GM12878 (cell line): ENCODE measurements around the gene CORO2B. TPM values are rescaled to one million over a fixed set of nuclear protein-coding genes. Genes with fewer than 3 reads are reported as not detected.

Experiments
- ATAC-seq: fragments of 200-7000 bp; cut with Tn5 transposase; 3 replicates; pipeline ENCODE4 v1.9.1; 2020; ENCODE audit warnings: mild to moderate bottlenecking, moderate library complexity
- BruUV-seq: library from RNA; stranded (reverse); fragments of 400-500 nt; replicated peaks from 2 replicates; lab custom pipeline; 2021; lab: Mats Ljungman, UMichigan
- CTCF ChIA-PET: fragments of 300-600 bp; sonication (Branson Sonifier 250); formaldehyde crosslinking; extraction: SDS; loops from one replicate; lab custom pipeline; 2021; ENCODE audit warnings: inconsistent platforms; lab: Yijun Ruan, JAX
- POLR2A ChIA-PET: fragments of 350-600 bp; formaldehyde crosslinking; extraction: SDS; loops from one replicate; lab custom pipeline; 2021; ENCODE audit warnings: inconsistent platforms; lab: Charles Lee
- RAD21 ChIA-PET: fragments of 300-600 bp; sonication (Branson Sonifier 250); formaldehyde crosslinking; loops from one replicate; lab custom pipeline; 2023; ENCODE audit warnings: antibody characterized with exemption; ENCODE audit not compliant: unreplicated experiment; lab: Charles Lee
- SMC1A ChIA-PET: fragments of 300-600 bp; sonication (Branson Sonifier 250); formaldehyde crosslinking; loops from one replicate; lab custom pipeline; 2023; ENCODE audit not compliant: unreplicated experiment, uncharacterized antibody; lab: Charles Lee
- DNase-seq: peaks from one replicate; pipeline ENCODE4 v3.0.0-alpha.2; 2011; ENCODE audit warnings: low read depth, low spot score
- FAIRE-seq: peaks from 3 replicates; lab custom pipeline; 2011; peaks lifted over from hg19 to GRCh38; lab: Jason Lieb, UNC
- H2AFZ ChIP-seq: 2 replicates; pipeline ENCODE4 v1.6.0; 2011; ENCODE audit warnings: low read depth, low read length, control low read depth; ENCODE audit not compliant: control insufficient read depth
- H3K27ac ChIP-seq: 2 replicates; pipeline ENCODE4 v1.5.1; 2011; ENCODE audit warnings: control low read depth; ENCODE audit not compliant: control insufficient read depth, insufficient read depth
- H3K27me3 ChIP-seq, 2 experiments: replicated peaks in 1 of 2; 2 replicates each; pipeline versions ENCODE4 v1.6.0 to v1.6.1; 2011; ENCODE audit warnings: low read length in 1 of 2; ENCODE audit not compliant: control insufficient read depth in 2 of 2, insufficient read depth in 2 of 2
- H3K36me3 ChIP-seq, 2 experiments: 2 replicates each; pipeline ENCODE4 v1.5.1; 2011; ENCODE audit warnings: low read length in 1 of 2; ENCODE audit not compliant: control insufficient read depth in 2 of 2, insufficient read depth in 2 of 2
- H3K4me1 ChIP-seq: 2 replicates; pipeline ENCODE4 v1.6.1; 2011; ENCODE audit warnings: mild to moderate bottlenecking, low read length, moderate library complexity, mixed read lengths; ENCODE audit not compliant: control insufficient read depth, insufficient read depth
- H3K4me2 ChIP-seq: 2 replicates; pipeline ENCODE4 v1.6.0; 2011; ENCODE audit warnings: control low read depth; ENCODE audit not compliant: control insufficient read depth, insufficient read depth
- H3K4me3 ChIP-seq: fragments of 200-600 bp; sonication (generic); 2 replicates; pipeline ENCODE4 v1.5.1; 2016
- H3K79me2 ChIP-seq: 2 replicates; pipeline ENCODE4 v1.6.0; 2011; ENCODE audit warnings: low read length; ENCODE audit not compliant: control insufficient read depth, insufficient read depth
- H3K9ac ChIP-seq: 2 replicates; pipeline ENCODE4 v1.8.0; 2011; ENCODE audit warnings: low read length, control low read depth, mixed read lengths; ENCODE audit not compliant: control insufficient read depth, insufficient read depth
- H3K9me3 ChIP-seq: replicated peaks from 3 replicates; pipeline ENCODE4 v1.5.1; 2011; ENCODE audit warnings: mild to moderate bottlenecking, low read length; ENCODE audit not compliant: control insufficient read depth, insufficient read depth
- H4K20me1 ChIP-seq: 2 replicates; pipeline ENCODE4 v1.6.0; 2011; ENCODE audit not compliant: control insufficient read depth, insufficient read depth
- EP300 ChIP-seq, 2 experiments: fragments of 150-350 bp in 1 of 2; IDR thresholded peaks; 2 replicates each; pipeline ENCODE4 v1.6.1; 2011 to 2012; ENCODE audit warnings: low read depth in 2 of 2, low read length in 2 of 2, borderline replicate concordance in 1 of 2, improper control_type of control experiment in 1 of 2, inconsistent platforms in 1 of 2; ENCODE audit not compliant: control insufficient read depth in 1 of 2
- ETV6 ChIP-seq, 2 experiments: fragments of 450-650 bp in 1 of 2; IDR thresholded peaks in 1 of 2; conservative IDR thresholded peaks in 1 of 2; 2 replicates each; pipeline ENCODE4 v1.6.1; 2014; ENCODE audit warnings: antibody characterized with exemption in 1 of 2, borderline replicate concordance in 1 of 2, low read depth in 1 of 2, mild to moderate bottlenecking in 1 of 2, moderate library complexity in 1 of 2
- FOXK2 ChIP-seq: fragments of 450-650 bp; IDR thresholded peaks from 2 replicates; pipeline ENCODE4 v1.6.1; 2017; ENCODE audit warnings: mild to moderate bottlenecking, moderate library complexity
- IRF4 ChIP-seq: IDR thresholded peaks from 2 replicates; pipeline ENCODE4 v1.6.1; 2011; ENCODE audit warnings: low read depth, low read length
- KAT2A ChIP-seq: conservative IDR thresholded peaks from 2 replicates; pipeline ENCODE4 v1.6.1; 2011; ENCODE audit warnings: low read depth, low read length; ENCODE audit not compliant: control insufficient read depth
- KLF5 ChIP-seq: fragments of 450-650 bp; IDR thresholded peaks from 2 replicates; pipeline ENCODE4 v1.6.1; 2014; ENCODE audit warnings: mild to moderate bottlenecking; ENCODE audit not compliant: partially characterized antibody
- MEF2B ChIP-seq: fragments of 450-650 bp; IDR thresholded peaks from 2 replicates; pipeline ENCODE4 v1.6.1; 2018; ENCODE audit warnings: mild to moderate bottlenecking, moderate library complexity; ENCODE audit not compliant: partially characterized antibody, poor library complexity, severe bottlenecking
- PAX8 ChIP-seq: fragments of 450-650 bp; IDR thresholded peaks from 2 replicates; pipeline ENCODE4 v1.6.1; 2017; ENCODE audit warnings: mild to moderate bottlenecking, moderate library complexity
- POU2F2 ChIP-seq: IDR thresholded peaks from 3 replicates; pipeline ENCODE4 v1.6.1; 2011; ENCODE audit warnings: low read depth, mild to moderate bottlenecking, low read length, borderline replicate concordance
- RAD51 ChIP-seq: fragments of 450-650 bp; IDR thresholded peaks from 2 replicates; pipeline ENCODE4 v1.6.1; 2016; ENCODE audit warnings: moderate library complexity, mild to moderate bottlenecking, inconsistent platforms
- SKIL ChIP-seq: fragments of 450-650 bp; IDR thresholded peaks from 2 replicates; pipeline ENCODE4 v1.6.1; 2017; ENCODE audit warnings: mild to moderate bottlenecking, low read depth, inconsistent platforms; ENCODE audit not compliant: poor library complexity, severe bottlenecking
- TCF12 ChIP-seq: IDR thresholded peaks from 2 replicates; pipeline ENCODE4 v1.6.1; 2011; ENCODE audit warnings: low read depth, mild to moderate bottlenecking, low read length
- TCF7 ChIP-seq: IDR thresholded peaks from 2 replicates; pipeline ENCODE4 v1.6.1; 2014; ENCODE audit warnings: antibody characterized with exemption, borderline replicate concordance
- ZNF207 ChIP-seq: fragments of 450-650 bp; IDR thresholded peaks from 2 replicates; pipeline ENCODE4 v1.6.1; 2014; ENCODE audit warnings: antibody characterized with exemption, mild to moderate bottlenecking, borderline replicate concordance
- WGBS: methylation state at CpG from one replicate; pipeline ENCODE4 v1.1.6; 2016; ENCODE audit warnings: low lambda C conversion rate; ENCODE audit not compliant: insufficient replicate concordance, insufficient coverage; ENCODE audit errors: missing lambda C conversion rate; 5-methylcytosine and 5-hydroxymethylcytosine counted together
- in situ Hi-C: fragments of 300-500 bp; cut with MboI; formaldehyde crosslinking; loops from 9 replicates; pipeline ENCODE4 v1.14.3; 2018; ENCODE audit warnings: mixed read lengths
- intact Hi-C: fragments of 100-400 bp; cut with micrococcal nuclease; formaldehyde crosslinking; loops from one replicate; pipeline ENCODE4 v1.14.2; 2022; ENCODE audit not compliant: unreplicated experiment
- polyA plus RNA-seq, 11 experiments: library from polyadenylated mRNA; depleted of rRNA in 4 of 11; unstranded in 6 of 11; stranded (reverse) in 5 of 11; fragments of >200 nt; fragmentation: Nextera tagmentation in 4 of 11; fragmentation: Illumina TruSeq in 1 of 11; extraction: Ambion mirVana in 4 of 11; extraction: Trizol in 1 of 11; gene quantifications; 1 replicate in 1 of 11; 2 replicates in 10 of 11; pipeline versions ENCODE4 v1.2.1 to v1.2.3, GENCODE V29; 2011 to 2016; ENCODE audit warnings: inconsistent platforms in 2 of 11, missing spikeins in 2 of 11, low read depth in 1 of 11
- total RNA-seq, 4 experiments: library from RNA; depleted of rRNA in 3 of 4; stranded (reverse); fragments of >200 nt in 3 of 4; fragmentation: Illumina TruSeq in 1 of 4; extraction: Trizol in 1 of 4; gene quantifications; 2 replicates each; pipeline versions ENCODE4 v1.2.1 to v1.2.3, GENCODE V29; 2013 to 2021
- TF ChIP-seq, protein P1 (sequence below): IDR thresholded peaks from 2 replicates; pipeline ENCODE4 v1.6.1; 2012; ENCODE audit warnings: low read depth, low read length, improper control_type of control experiment
- TF ChIP-seq, protein P2 (sequence below): fragments of 450-650 bp; formaldehyde crosslinking; IDR thresholded peaks from 2 replicates; pipeline ENCODE4 v1.4.0; 2020; ENCODE audit warnings: mild to moderate bottlenecking, moderate library complexity

Gene CORO2B
- total and polyA plus RNA-seq, 10 of the 15 experiments (the other 5 are each of a cell fraction or from before 2014, with no cell fraction given): 0.05 to 0.73 (median 0.13) TPM; not detected in 4

DNA sequence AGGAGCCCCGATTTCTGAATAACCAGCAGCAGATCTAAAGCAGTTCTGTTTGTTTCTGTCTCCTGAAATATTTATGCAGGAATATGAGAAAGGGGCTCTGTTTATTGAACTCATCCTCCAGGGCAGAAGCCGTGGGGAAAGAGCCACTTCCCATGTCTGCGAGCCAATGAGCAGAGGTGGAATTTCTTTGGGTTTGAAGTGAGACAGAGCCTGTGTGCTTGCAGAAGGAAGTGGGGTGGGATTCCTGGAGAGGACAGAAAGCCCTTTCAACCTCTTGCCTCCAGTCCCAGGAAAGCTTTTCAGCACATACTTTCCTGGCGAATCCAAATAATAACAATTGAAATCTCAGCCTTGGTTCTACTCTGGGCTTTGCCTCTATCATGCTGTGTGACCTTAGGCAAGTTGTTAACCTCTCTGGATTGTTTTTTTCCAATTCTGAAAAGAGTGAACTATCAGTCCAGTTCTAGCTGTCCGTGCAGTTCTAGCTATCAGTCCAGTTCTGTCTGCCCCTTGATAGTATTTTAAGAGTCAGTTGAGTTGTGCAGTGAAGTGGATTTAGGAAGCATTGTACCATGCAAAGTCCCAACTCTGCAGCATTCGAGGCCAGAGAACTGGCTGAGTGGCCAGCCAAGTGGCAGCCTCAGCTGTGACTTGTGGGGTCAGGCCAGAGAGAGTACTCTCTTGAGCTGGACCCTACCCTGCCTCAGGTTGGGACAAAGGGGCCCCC, 15.9 kb downstream of the CORO2B start (continued):
- TF ChIP-seq ZNF207 (no peak), IRF4 (no peak), RAD51 (no peak), TCF7 (no peak), EP300 (IDR thresholded peaks at IDR 0.05; ENCODE audit: borderline replicate concordance in 1 of 2, control insufficient read depth in 1 of 2, low read depth in 2 of 2, low read length in 2 of 2) (no peak)
- TF ChIP-seq, protein P1, sequence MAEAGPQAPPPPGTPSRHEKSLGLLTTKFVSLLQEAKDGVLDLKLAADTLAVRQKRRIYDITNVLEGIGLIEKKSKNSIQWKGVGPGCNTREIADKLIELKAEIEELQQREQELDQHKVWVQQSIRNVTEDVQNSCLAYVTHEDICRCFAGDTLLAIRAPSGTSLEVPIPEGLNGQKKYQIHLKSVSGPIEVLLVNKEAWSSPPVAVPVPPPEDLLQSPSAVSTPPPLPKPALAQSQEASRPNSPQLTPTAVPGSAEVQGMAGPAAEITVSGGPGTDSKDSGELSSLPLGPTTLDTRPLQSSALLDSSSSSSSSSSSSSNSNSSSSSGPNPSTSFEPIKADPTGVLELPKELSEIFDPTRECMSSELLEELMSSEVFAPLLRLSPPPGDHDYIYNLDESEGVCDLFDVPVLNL: no peak

GRCh38 chr15:68595260-68595564, 16.4 kb downstream of the CORO2B start:
- Histone ChIP-seq H3K27me3 (peaks cover 3 to 10% of the 10 kb centered on the region in 2 experiments; a peak in 3 of 4 replicates), H2AFZ (no peak overlapping the region), H4K20me1 (no peaks in the 10 kb centered on the region), H3K79me2 (no peaks in the 10 kb centered on the region), H3K4me1 (no peaks in the 10 kb centered on the region), H3K9ac (no peak overlapping the region), H3K36me3 (no peaks in the 10 kb centered on the region), H3K27ac (no peak overlapping the region), H3K4me2 (no peak overlapping the region), H3K4me3 (no peak overlapping the region), H3K9me3 (no peaks in the 10 kb centered on the region)
- ChIA-PET POLR2A (no interaction called here), SMC1A (no interaction called here), RAD21 (no interaction called here), CTCF (no interaction called here)
- ATAC-seq (no peak), DNase-seq (no peak), FAIRE-seq (no peak)
- in situ Hi-C loops: no loop called here
- intact Hi-C loops: no loop called here
- no TSS peak for BruUV-seq
- WGBS: 20% methylated on average over 3 of the region's 3 CpGs
- TF ChIP-seq SKIL (no peak), TCF12 (no peak), RAD51 (no peak), KLF5 (no peak), MEF2B (no peak), PAX8 (no peak), ETV6 (conservative IDR thresholded peaks at IDR 0.05 in 1 of 2, IDR thresholded peaks at IDR 0.05 in 1 of 2; ENCODE audit: borderline replicate concordance in 1 of 2, low read depth in 1 of 2) (no peak), POU2F2 (no peak), FOXK2 (no peak), KAT2A (no peak)
- TF ChIP-seq, protein P2, sequence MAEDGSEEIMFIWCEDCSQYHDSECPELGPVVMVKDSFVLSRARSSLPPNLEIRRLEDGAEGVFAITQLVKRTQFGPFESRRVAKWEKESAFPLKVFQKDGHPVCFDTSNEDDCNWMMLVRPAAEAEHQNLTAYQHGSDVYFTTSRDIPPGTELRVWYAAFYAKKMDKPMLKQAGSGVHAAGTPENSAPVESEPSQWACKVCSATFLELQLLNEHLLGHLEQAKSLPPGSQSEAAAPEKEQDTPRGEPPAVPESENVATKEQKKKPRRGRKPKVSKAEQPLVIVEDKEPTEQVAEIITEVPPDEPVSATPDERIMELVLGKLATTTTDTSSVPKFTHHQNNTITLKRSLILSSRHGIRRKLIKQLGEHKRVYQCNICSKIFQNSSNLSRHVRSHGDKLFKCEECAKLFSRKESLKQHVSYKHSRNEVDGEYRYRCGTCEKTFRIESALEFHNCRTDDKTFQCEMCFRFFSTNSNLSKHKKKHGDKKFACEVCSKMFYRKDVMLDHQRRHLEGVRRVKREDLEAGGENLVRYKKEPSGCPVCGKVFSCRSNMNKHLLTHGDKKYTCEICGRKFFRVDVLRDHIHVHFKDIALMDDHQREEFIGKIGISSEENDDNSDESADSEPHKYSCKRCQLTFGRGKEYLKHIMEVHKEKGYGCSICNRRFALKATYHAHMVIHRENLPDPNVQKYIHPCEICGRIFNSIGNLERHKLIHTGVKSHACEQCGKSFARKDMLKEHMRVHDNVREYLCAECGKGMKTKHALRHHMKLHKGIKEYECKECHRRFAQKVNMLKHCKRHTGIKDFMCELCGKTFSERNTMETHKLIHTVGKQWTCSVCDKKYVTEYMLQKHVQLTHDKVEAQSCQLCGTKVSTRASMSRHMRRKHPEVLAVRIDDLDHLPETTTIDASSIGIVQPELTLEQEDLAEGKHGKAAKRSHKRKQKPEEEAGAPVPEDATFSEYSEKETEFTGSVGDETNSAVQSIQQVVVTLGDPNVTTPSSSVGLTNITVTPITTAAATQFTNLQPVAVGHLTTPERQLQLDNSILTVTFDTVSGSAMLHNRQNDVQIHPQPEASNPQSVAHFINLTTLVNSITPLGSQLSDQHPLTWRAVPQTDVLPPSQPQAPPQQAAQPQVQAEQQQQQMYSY (CRISPR knock-in tag): no peak
